ENCODE measurements around the gene CTNNBL1. TPM values are rescaled to one million over a fixed set of nuclear protein-coding genes. Genes with fewer than 3 reads are reported as not detected.

Gene CTNNBL1
- total and polyA plus RNA-seq, 2 experiments from 2014 or later: 36.3 to 68.7 TPM

GRCh38 chr20:37839955-37840354 is 146.1 kb downstream of the CTNNBL1 start:
- no peak overlapping the region for H3K27ac Mint-ChIP-seq
- H3K27me3 Mint-ChIP-seq (ENCODE audit: insufficient read depth, low read depth, poor library complexity): no peaks in the 10 kb centered on the region
- H3K36me3 Mint-ChIP-seq (ENCODE audit: low read depth): no peaks in the 10 kb centered on the region
- Histone ChIP-seq H3K27me3 (ENCODE audit: insufficient read depth) (no peaks in the 10 kb centered on the region), H3K79me2 (replicated peaks; ENCODE audit: insufficient read depth) (no peaks in the 10 kb centered on the region), H3F3A (replicated peaks; ENCODE audit: low read depth) (no peaks in the 10 kb centered on the region), H3K27ac (ENCODE audit: low read depth) (no peak overlapping the region), H3K4me3 (no peak overlapping the region), H3K4me1 (ENCODE audit: insufficient read depth) (no peaks in the 10 kb centered on the region), H3K36me3 (ENCODE audit: insufficient read depth) (0 out of 2 replicates have a peak, but pooled peaks cover 5% of the 10 kb centered on the region), H2AFZ (no peak overlapping the region), H4K20me1 (replicated peaks; ENCODE audit: insufficient read depth) (peaks cover 4% of the 10 kb centered on the region; the same call in 1 of the 2 replicates), H3K9me2 (ENCODE audit: insufficient read depth) (no peaks in the 10 kb centered on the region), H3K4me2 (no peak overlapping the region)
- DNase-seq (ENCODE audit: low spot score) (no peak), ATAC-seq (no peak)
- H3K4me1 Mint-ChIP-seq: peaks cover 14% of the 10 kb centered on the region; the same call in 2 of the 3 replicates
- TF ChIP-seq ETS1 (IDR thresholded peaks at IDR 0.05) (no peak), ZNF462 (CRISPR knock-in tag; IDR thresholded peaks at IDR 0.05) (no peak), NANOG (IDR thresholded peaks at IDR 0.05; ENCODE audit: borderline replicate concordance) (no peak), CTCF (conservative IDR thresholded peaks at IDR 0.05; ENCODE audit: low read depth in 2 of 2) (no peak), EZH2 (IDR thresholded peaks at IDR 0.05; ENCODE audit: low read depth, unreplicated experiment) (no peak), POLR2AphosphoS5 (IDR thresholded peaks at IDR 0.05; ENCODE audit: low read depth) (no peak), ZNF331 (CRISPR knock-in tag; IDR thresholded peaks at IDR 0.05; ENCODE audit: low read depth) (no peak), ZNF114 (CRISPR knock-in tag; IDR thresholded peaks at IDR 0.05) (no peak), STAT1 (IDR thresholded peaks at IDR 0.05; ENCODE audit: unreplicated experiment) (no peak)
- no peak overlapping the region for H3K4me3 Mint-ChIP-seq
- no peaks in the 10 kb centered on the region for H3K9me3 Mint-ChIP-seq

All from GM23338 (cell line).